Endothelial cell of umbilical vein (primary cell): ENCODE data around the gene TNS1. TPM values are rescaled to one million over a fixed set of nuclear protein-coding genes. Genes with fewer than 3 reads are reported as not detected.

Source experiments
- BruUV-seq: library from RNA; stranded (reverse); fragments of 400-500 nt; replicated peaks from 2 replicates; lab custom pipeline; 2021; lab: Mats Ljungman, UMichigan
- CTCF ChIA-PET: fragments of 300-600, 350-600 bp; sonication (Branson Sonifier 250); formaldehyde crosslinking; loops from one replicate; lab custom pipeline; 2021; ENCODE audit warnings: antibody characterized with exemption, inconsistent platforms; lab: Charles Lee
- POLR2A ChIA-PET: fragments of 300-600, 350-600 bp; sonication (Branson Sonifier 250); formaldehyde crosslinking; loops from one replicate; lab custom pipeline; 2021; ENCODE audit warnings: antibody characterized with exemption, inconsistent platforms; lab: Charles Lee
- DNase-seq: peaks from one replicate; pipeline ENCODE4 v3.0.0-alpha.2; 2011; ENCODE audit warnings: low read depth, low spot score
- FAIRE-seq: peaks from 2 replicates; lab custom pipeline; 2011; peaks lifted over from hg19 to GRCh38; lab: Jason Lieb, UNC
- H2AFZ ChIP-seq: 2 replicates; pipeline ENCODE4 v1.6.0; 2012; ENCODE audit warnings: low read depth, low read length, control low read depth, inconsistent platforms
- H3K27ac ChIP-seq: 2 replicates; pipeline ENCODE4 v1.5.1; 2011; ENCODE audit warnings: low read depth, mild to moderate bottlenecking, control low read depth, low read length, moderate library complexity; ENCODE audit not compliant: insufficient read depth
- H3K27me3 ChIP-seq, 2 experiments: 2 replicates each; pipeline versions ENCODE4 v1.6.0 to v1.6.1; 2011; ENCODE audit warnings: low read length in 2 of 2, mixed read lengths in 1 of 2; ENCODE audit not compliant: control insufficient read depth in 2 of 2, insufficient read depth in 2 of 2
- H3K36me3 ChIP-seq, 2 experiments: 2 replicates in 1 of 2; 3 replicates in 1 of 2; pipeline ENCODE4 v1.5.1; 2011; ENCODE audit warnings: low read length in 2 of 2, mild to moderate bottlenecking in 1 of 2, moderate library complexity in 1 of 2; ENCODE audit not compliant: control insufficient read depth in 2 of 2, insufficient read depth in 2 of 2; ENCODE audit errors: extremely low read depth in 1 of 2
- H3K4me1 ChIP-seq: 3 replicates; pipeline ENCODE4 v1.5.1; 2011; ENCODE audit warnings: mild to moderate bottlenecking, low read length; ENCODE audit not compliant: control insufficient read depth, insufficient read depth; ENCODE audit errors: extremely low read depth
- H3K4me2 ChIP-seq: 2 replicates; pipeline ENCODE4 v1.6.1; 2011; ENCODE audit warnings: low read length, control low read depth, mixed read lengths; ENCODE audit not compliant: insufficient read depth
- H3K4me3 ChIP-seq, 3 experiments: fragments of 200-600 bp in 1 of 3; sonication (generic), shearing (Covaris generic) in 1 of 3; replicated peaks in 1 of 3; 2 replicates each; pipeline ENCODE4 v1.5.1; 2011 to 2016; ENCODE audit warnings: control low read depth in 3 of 3, low read length in 3 of 3, mild to moderate bottlenecking in 2 of 3, inconsistent platforms in 1 of 3, low read depth in 1 of 3, moderate library complexity in 1 of 3; ENCODE audit not compliant: insufficient read depth in 1 of 3
- H3K79me2 ChIP-seq: 2 replicates; pipeline ENCODE4 v1.6.0; 2012; ENCODE audit warnings: low read length, inconsistent platforms; ENCODE audit not compliant: control insufficient read depth, insufficient read depth
- H3K9ac ChIP-seq: replicated peaks from 2 replicates; pipeline ENCODE3; 2011; ENCODE audit warnings: low read length, control low read depth; ENCODE audit not compliant: insufficient read depth; ENCODE audit errors: extremely low read depth
- H3K9me1 ChIP-seq: replicated peaks from 3 replicates; pipeline ENCODE4 v1.6.0; 2011; ENCODE audit warnings: mild to moderate bottlenecking, low read length; ENCODE audit not compliant: control insufficient read depth, insufficient read depth; ENCODE audit errors: extremely low read depth
- H3K9me3 ChIP-seq: replicated peaks from 2 replicates; pipeline ENCODE4 v1.5.1; 2012; ENCODE audit warnings: low read length, inconsistent platforms; ENCODE audit not compliant: control insufficient read depth, insufficient read depth
- H4K20me1 ChIP-seq: replicated peaks from 2 replicates; pipeline ENCODE3; 2011; ENCODE audit warnings: mild to moderate bottlenecking, low read length; ENCODE audit not compliant: control insufficient read depth, insufficient read depth; ENCODE audit errors: extremely low read depth
- EZH2 ChIP-seq: IDR thresholded peaks from 2 replicates; pipeline ENCODE4 v1.6.1; 2012; ENCODE audit warnings: borderline replicate concordance, low read depth, mild to moderate bottlenecking, moderate library complexity, low read length, inconsistent platforms; ENCODE audit not compliant: severe bottlenecking
- FOS ChIP-seq: IDR thresholded peaks from 2 replicates; pipeline ENCODE4 v1.6.1; 2011; ENCODE audit warnings: mild to moderate bottlenecking, low read length, moderate library complexity, borderline replicate concordance; ENCODE audit not compliant: insufficient read depth
- GATA2 ChIP-seq: IDR thresholded peaks from 2 replicates; pipeline ENCODE4 v1.7.0; 2011; ENCODE audit warnings: low read depth, mild to moderate bottlenecking, moderate library complexity, mixed read lengths, low read length; ENCODE audit not compliant: insufficient read length, insufficient read depth
- JUN ChIP-seq: IDR thresholded peaks from 2 replicates; pipeline ENCODE4 v1.6.1; 2011; ENCODE audit warnings: borderline replicate concordance, low read depth; ENCODE audit not compliant: insufficient read length, insufficient read depth
- MYC ChIP-seq: IDR thresholded peaks from one replicate; pipeline ENCODE4 v1.6.1; 2011; ENCODE audit warnings: mild to moderate bottlenecking, low read depth, low read length
- POLR2A ChIP-seq: IDR thresholded peaks from 2 replicates; pipeline ENCODE4 v1.6.1; 2012; ENCODE audit warnings: low read depth, mild to moderate bottlenecking, control low read depth, low read length
- POLR2AphosphoS5 ChIP-seq: IDR thresholded peaks from 2 replicates; pipeline ENCODE4 v1.6.1; 2012; ENCODE audit warnings: low read depth, mild to moderate bottlenecking, control low read depth, low read length, moderate library complexity; ENCODE audit not compliant: insufficient read depth
- dilution Hi-C: fragments of 300-500 bp; cut with MboI; formaldehyde crosslinking; loops from one replicate; pipeline ENCODE4 v1.15.0; 2019; ENCODE audit warnings: low sequenced_read_pairs; ENCODE audit not compliant: extremely low pct_ligation_motif_present
- intact Hi-C: fragments of 100-400 bp; cut with micrococcal nuclease; formaldehyde crosslinking; loops from one replicate; pipeline ENCODE4 v1.10.0; 2022
- polyA plus RNA-seq, 4 experiments: library from polyadenylated mRNA; depleted of rRNA in 3 of 4; stranded (reverse) in 3 of 4; unstranded in 1 of 4; fragments of >200 nt; gene quantifications; 2 replicates each; pipeline versions ENCODE4 v1.2.1 to v1.2.3, GENCODE V29; 2011 to 2012; ENCODE audit warnings: missing spikeins in 1 of 4
- total RNA-seq: library from RNA; stranded (reverse); gene quantifications from 2 replicates; pipeline ENCODE4 v1.2.3, GENCODE V29; 2021
- TF ChIP-seq, protein P1 (sequence below), 2 donors: IDR thresholded peaks; 1 replicate in 1 of 2; 2 replicates in 1 of 2; pipeline ENCODE4 v1.5.1; 2011; ENCODE audit warnings: low read length in 2 of 2, mild to moderate bottlenecking in 2 of 2, moderate library complexity in 2 of 2, control low read depth in 1 of 2, inconsistent platforms in 1 of 2, low read depth in 1 of 2; ENCODE audit not compliant: insufficient read depth in 1 of 2; ENCODE audit errors: extremely low read depth in 1 of 2
- TF ChIP-seq, protein P2 (sequence below): IDR thresholded peaks from 2 replicates; pipeline ENCODE4 v1.6.1; 2011; ENCODE audit not compliant: insufficient read depth, insufficient read length

Gene TNS1
- total and polyA plus RNA-seq, 2 donors (not counting 3 experiments of a cell fraction or from before 2014, with no cell fraction given): 11.0 to 52.1 TPM

- ChIA-PET POLR2A (no interaction called here), CTCF (interaction anchor here (0.7 to 3.0 kb wide), 8 partner anchors 9 to 114 kb away, joined by 3 to 19 read pairs (median 4); no protein-coding TSS in a partner anchor)
- TF ChIP-seq POLR2AphosphoS5 (no peak), EZH2 (no peak), FOS (no peak), JUN (no peak), GATA2 (no peak), POLR2A (no peak), MYC (no peak)
- TF ChIP-seq, protein P1, sequence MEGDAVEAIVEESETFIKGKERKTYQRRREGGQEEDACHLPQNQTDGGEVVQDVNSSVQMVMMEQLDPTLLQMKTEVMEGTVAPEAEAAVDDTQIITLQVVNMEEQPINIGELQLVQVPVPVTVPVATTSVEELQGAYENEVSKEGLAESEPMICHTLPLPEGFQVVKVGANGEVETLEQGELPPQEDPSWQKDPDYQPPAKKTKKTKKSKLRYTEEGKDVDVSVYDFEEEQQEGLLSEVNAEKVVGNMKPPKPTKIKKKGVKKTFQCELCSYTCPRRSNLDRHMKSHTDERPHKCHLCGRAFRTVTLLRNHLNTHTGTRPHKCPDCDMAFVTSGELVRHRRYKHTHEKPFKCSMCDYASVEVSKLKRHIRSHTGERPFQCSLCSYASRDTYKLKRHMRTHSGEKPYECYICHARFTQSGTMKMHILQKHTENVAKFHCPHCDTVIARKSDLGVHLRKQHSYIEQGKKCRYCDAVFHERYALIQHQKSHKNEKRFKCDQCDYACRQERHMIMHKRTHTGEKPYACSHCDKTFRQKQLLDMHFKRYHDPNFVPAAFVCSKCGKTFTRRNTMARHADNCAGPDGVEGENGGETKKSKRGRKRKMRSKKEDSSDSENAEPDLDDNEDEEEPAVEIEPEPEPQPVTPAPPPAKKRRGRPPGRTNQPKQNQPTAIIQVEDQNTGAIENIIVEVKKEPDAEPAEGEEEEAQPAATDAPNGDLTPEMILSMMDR (IDR thresholded peaks at IDR 0.05; ENCODE audit: extremely low read depth in 1 of 2, insufficient read depth in 1 of 2, low read depth in 1 of 2, low read length in 2 of 2): no peak
- TF ChIP-seq, protein P2, sequence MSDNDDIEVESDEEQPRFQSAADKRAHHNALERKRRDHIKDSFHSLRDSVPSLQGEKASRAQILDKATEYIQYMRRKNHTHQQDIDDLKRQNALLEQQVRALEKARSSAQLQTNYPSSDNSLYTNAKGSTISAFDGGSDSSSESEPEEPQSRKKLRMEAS: no peak
- H4K20me1 ChIP-seq: no peaks in the 10 kb centered on the region
- H3K27ac ChIP-seq: no peak overlapping the region
- no peaks in the 10 kb centered on the region for H3K27me3 ChIP-seq
- H3K9ac ChIP-seq: no peak overlapping the region
- dilution Hi-C loops (no loop called here), intact Hi-C loops (no loop called here)
- no peak overlapping the region for H2AFZ ChIP-seq
- no TSS peak for BruUV-seq
- FAIRE-seq (no peak), DNase-seq (no peak)
- no peaks in the 10 kb centered on the region for H3K9me1 ChIP-seq
- H3K4me2 ChIP-seq: no peak overlapping the region
- no peaks in the 10 kb centered on the region for H3K9me3 ChIP-seq
- H3K4me3 ChIP-seq: no peak overlapping the region
- no peaks in the 10 kb centered on the region for H3K79me2 ChIP-seq
- peaks cover 35% of the 10 kb centered on the region for H3K4me1 ChIP-seq
- H3K36me3 ChIP-seq: peaks cover 0 to 5% of the 10 kb centered on the region in 2 experiments
Measured at GRCh38 chr2:217900010-217900779, 102.6 kb downstream of the TNS1 start.
